HG03460 (cell line): ENCODE measurements around the gene CNTNAP5.

Experiments used
- ATAC-seq: cut with Tn5 transposase; IDR thresholded peaks from one replicate; pipeline ENCODE4 v1.9.1; 2021; ENCODE audit not compliant: unreplicated experiment

The CNTNAP5 gene

GRCh38 chr2:124664363-124664762 is 639.3 kb downstream of the CNTNAP5 start:
- ATAC-seq, result no peak

- ATAC-seq, result no peak
Observed at GRCh38 chr2:124666976-124667375, 641.9 kb downstream of the CNTNAP5 start.

GRCh38 chr2:124668161-124668560 is 643.1 kb downstream of the CNTNAP5 start:
- ATAC-seq, result no peak

GRCh38 chr2:124670187-124670586 is 645.1 kb downstream of the CNTNAP5 start:
- ATAC-seq, result no peak

GRCh38 chr2:124678043-124678442 is 653.0 kb downstream of the CNTNAP5 start:
- ATAC-seq, result no peak

- no peak for ATAC-seq
Observed at GRCh38 chr2:124683536-124684428, 658.7 kb downstream of the CNTNAP5 start.

GRCh38 chr2:124689348-124689747 is 664.3 kb downstream of the CNTNAP5 start:
- ATAC-seq, result no peak

- no peak for ATAC-seq
Observed at GRCh38 chr2:124692216-124692615, 667.1 kb downstream of the CNTNAP5 start.

GRCh38 chr2:124692707-124693106 is 667.6 kb downstream of the CNTNAP5 start:
- ATAC-seq, result no peak

- ATAC-seq, result no peak
Observed at GRCh38 chr2:124693156-124693555, 668.1 kb downstream of the CNTNAP5 start.

- ATAC-seq, result no peak
Observed at GRCh38 chr2:124698979-124699565, 674.0 kb downstream of the CNTNAP5 start.

GRCh38 chr2:124702777-124703176 is 677.7 kb downstream of the CNTNAP5 start:
- no peak for ATAC-seq

- ATAC-seq, result no peak
Observed at GRCh38 chr2:124704071-124704925, 679.2 kb downstream of the CNTNAP5 start.

GRCh38 chr2:124708661-124709060 is 683.6 kb downstream of the CNTNAP5 start:
- no peak for ATAC-seq

GRCh38 chr2:124713969-124714368 is 688.9 kb downstream of the CNTNAP5 start:
- ATAC-seq, result no peak

GRCh38 chr2:124725187-124725586 is 700.1 kb downstream of the CNTNAP5 start:
- no peak for ATAC-seq

GRCh38 chr2:124740636-124741035 is 715.5 kb downstream of the CNTNAP5 start:
- no peak for ATAC-seq

- ATAC-seq, result no peak
Observed at GRCh38 chr2:124753842-124754241, 728.8 kb downstream of the CNTNAP5 start.

GRCh38 chr2:124755386-124755785 is 730.3 kb downstream of the CNTNAP5 start:
- ATAC-seq, result no peak

GRCh38 chr2:124756048-124756447 is 731.0 kb downstream of the CNTNAP5 start:
- ATAC-seq, result no peak

GRCh38 chr2:124762388-124762787 is 737.3 kb downstream of the CNTNAP5 start:
- no peak for ATAC-seq
